Colonic mucosa (tissue), 4 donors: Measurements from ENCODE around the gene ST3GAL3. TPM values are rescaled to one million over a fixed set of nuclear protein-coding genes. Genes with fewer than 3 reads are reported as not detected.

Experiments used
- DNase-seq: peaks from one replicate; pipeline ENCODE4 v3.0.0-alpha.2; 2020
- H3K27ac ChIP-seq: fragments of 200-600 bp; one replicate; pipeline ENCODE4 v1.8.0; 2021
- H3K27me3 ChIP-seq: fragments of 200-600 bp; one replicate; pipeline ENCODE4 v1.8.0; 2021
- H3K36me3 ChIP-seq: fragments of 200-600 bp; one replicate; pipeline ENCODE4 v1.8.0; 2021
- H3K4me1 ChIP-seq: fragments of 200-600 bp; one replicate; pipeline ENCODE4 v1.8.0; 2021; ENCODE audit warnings: mild to moderate bottlenecking
- H3K4me3 ChIP-seq: fragments of 200-600 bp; one replicate; pipeline ENCODE4 v1.8.0; 2021
- H3K9ac ChIP-seq, 2 donors: one replicate each; pipeline ENCODE4 v1.7.0; 2013; ENCODE audit warnings: control low read depth in 2 of 2, low read depth in 2 of 2, low read length in 2 of 2
- H3K9me3 ChIP-seq: fragments of 200-600 bp; one replicate; pipeline ENCODE4 v1.8.0; 2021
- CTCF ChIP-seq: fragments of 200-600 bp; IDR thresholded peaks from one replicate; pipeline ENCODE4 v1.8.0; 2022; ENCODE audit warnings: antibody characterized with exemption, mild to moderate bottlenecking
- intact Hi-C: fragments of 100-400 bp; cut with DNase I; formaldehyde crosslinking; loops from one replicate; pipeline ENCODE4 v1.14.1; 2022
- total RNA-seq, 2 donors: library from RNA; stranded (reverse); fragmentation: NEBNext Ultra II Directional in 1 of 2; extraction: Animal tissue kit (Norgen Biotek cat#: 25700) in 1 of 2; gene quantifications; one replicate each; pipeline ENCODE4 v1.2.1, GENCODE V29; 2021
- donor health status: healthy.
- donor health status: DM: no; HTN: no; CAD: no.
- donor health status: DM: no; HTN: no; CAD: no.

Gene ST3GAL3
- total RNA-seq, 2 donors from 2014 or later, result 5.1 to 6.0 TPM

- Histone ChIP-seq H3K4me1 (no peaks in the 10 kb centered on the region), H3K4me3 (no peak overlapping the region), H3K9me3 (no peaks in the 10 kb centered on the region), H3K27ac (no peak overlapping the region), H3K27me3 (no peaks in the 10 kb centered on the region), H3K9ac (no peak overlapping the region), H3K36me3 (no peaks in the 10 kb centered on the region)
- TF ChIP-seq CTCF, result no peak
- no peak for DNase-seq
- intact Hi-C loops, result no loop called here
These were observed 35.9 kb downstream of the ST3GAL3 start for GRCh38 chr1:43743206-43743605.

DNA sequence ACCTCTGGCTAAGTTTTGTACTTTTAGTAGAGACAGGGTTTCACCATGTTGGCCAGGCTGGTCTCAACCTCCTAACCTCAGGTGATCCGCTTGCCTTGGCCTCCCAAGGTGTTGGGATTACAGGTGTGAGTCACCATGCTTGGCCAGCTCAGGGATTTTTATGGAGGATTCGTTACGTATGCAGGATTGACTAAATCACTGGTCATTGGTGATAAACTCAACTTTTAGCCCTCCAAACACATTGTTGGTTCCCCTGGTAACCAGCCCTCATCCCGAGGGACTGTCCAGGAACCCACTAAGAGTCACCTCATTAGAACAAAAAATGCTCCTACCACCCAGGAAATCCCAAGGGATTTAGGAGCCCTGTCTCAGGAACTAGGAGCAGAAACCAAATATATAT is 40.4 kb downstream of the ST3GAL3 start:
- no peak overlapping the region for H3K9ac ChIP-seq
- H3K27me3 ChIP-seq, result no peaks in the 10 kb centered on the region
- H3K4me3 ChIP-seq, result no peak overlapping the region
- TF ChIP-seq CTCF, result no peak
- H3K27ac ChIP-seq, result no peak overlapping the region
- H3K4me1 ChIP-seq, result no peaks in the 10 kb centered on the region
- H3K9me3 ChIP-seq, result no peaks in the 10 kb centered on the region
- intact Hi-C loops, result no loop called here
- no peak for DNase-seq
- no peaks in the 10 kb centered on the region for H3K36me3 ChIP-seq

GRCh38 chr1:43750083-43750482 is 42.7 kb downstream of the ST3GAL3 start:
- H3K4me3 ChIP-seq, result no peak overlapping the region
- intact Hi-C loops, result no loop called here
- no peaks in the 10 kb centered on the region for H3K36me3 ChIP-seq
- no peaks in the 10 kb centered on the region for H3K27me3 ChIP-seq
- no peaks in the 10 kb centered on the region for H3K4me1 ChIP-seq
- no peak overlapping the region for H3K9ac ChIP-seq
- no peaks in the 10 kb centered on the region for H3K9me3 ChIP-seq
- TF ChIP-seq CTCF, result no peak
- no peak for DNase-seq
- no peak overlapping the region for H3K27ac ChIP-seq

- no peak overlapping the region for H3K9ac ChIP-seq
- intact Hi-C loops, result no loop called here
- no peaks in the 10 kb centered on the region for H3K27me3 ChIP-seq
- H3K9me3 ChIP-seq, result no peaks in the 10 kb centered on the region
- H3K36me3 ChIP-seq, result no peaks in the 10 kb centered on the region
- DNase-seq, result no peak
- H3K27ac ChIP-seq, result no peak overlapping the region
- H3K4me3 ChIP-seq, result no peak overlapping the region
- no peaks in the 10 kb centered on the region for H3K4me1 ChIP-seq
- TF ChIP-seq CTCF, result no peak
These were observed 46.1 kb downstream of the ST3GAL3 start for GRCh38 chr1:43753422-43753821.

GRCh38 chr1:43754892-43755291 is 47.6 kb downstream of the ST3GAL3 start:
- Histone ChIP-seq H3K4me1 (no peaks in the 10 kb centered on the region), H3K36me3 (no peaks in the 10 kb centered on the region), H3K4me3 (no peak overlapping the region), H3K27ac (no peak overlapping the region), H3K27me3 (no peaks in the 10 kb centered on the region), H3K9me3 (no peaks in the 10 kb centered on the region), H3K9ac (no peak overlapping the region)
- TF ChIP-seq CTCF, result no peak
- no peak for DNase-seq
- intact Hi-C loops, result no loop called here
